Tibial artery (tissue), 4 donors: ENCODE results near the gene SMAD3.

Experiments
- DNase-seq, 2 donors: peaks; one replicate each; pipeline ENCODE4 v3.0.0-alpha.2; 2019
- H3K27ac ChIP-seq, 2 donors: fragments of 200-600 bp; sonication (generic) in 1 of 2; 1 replicate in 1 of 2; 2 replicates in 1 of 2; pipeline ENCODE4 v1.5.1; 2018 to 2019; ENCODE audit warnings: mild to moderate bottlenecking in 1 of 2
- H3K27me3 ChIP-seq, 2 donors: fragments of 200-600 bp; sonication (generic) in 1 of 2; one replicate each; pipeline versions ENCODE4 v1.5.1 to v1.6.0; 2016 to 2019
- H3K36me3 ChIP-seq, 3 donors: fragments of 200-600 bp; sonication (generic) in 2 of 3; one replicate each; pipeline ENCODE4 v1.5.1; 2016 to 2019; ENCODE audit warnings: mild to moderate bottlenecking in 2 of 3
- H3K4me1 ChIP-seq, 4 donors: fragments of 200-600 bp; sonication (generic) in 2 of 4; 1 replicate in 3 of 4; 2 replicates in 1 of 4; pipeline ENCODE4 v1.5.1; 2016 to 2019
- H3K4me3 ChIP-seq, 2 donors: fragments of 200-600 bp; sonication (generic) in 1 of 2; 1 replicate in 1 of 2; 2 replicates in 1 of 2; pipeline ENCODE4 v1.5.1; 2018 to 2019; ENCODE audit warnings: mild to moderate bottlenecking in 2 of 2
- H3K9me3 ChIP-seq, 3 donors: fragments of 200-600 bp; sonication (generic) in 1 of 3; one replicate each; pipeline ENCODE4 v1.5.1; 2016 to 2019
- CTCF ChIP-seq, 2 experiments: fragments of 200-600 bp in 1 of 2; fragments of 450-650 bp in 1 of 2; IDR thresholded peaks; one replicate each; pipeline ENCODE4 v1.5.1; 2017 to 2019; ENCODE audit warnings: antibody characterized with exemption in 2 of 2, mild to moderate bottlenecking in 1 of 2, moderate library complexity in 1 of 2
- intact Hi-C: fragments of 100-400 bp; cut with DNase I; formaldehyde crosslinking; loops from one replicate; pipeline ENCODE4 v1.15.0; 2023; ENCODE audit warnings: low total_unique reads

Gene SMAD3

GRCh38 chr15:67138891-67139855 is 73.8 kb downstream of the SMAD3 start:
- Histone ChIP-seq H3K27ac (peak overlapping the region in 1 of 2 donors; percentile 29), H3K9me3 (no peaks in the 10 kb centered on the region), H3K4me1 (peaks cover 0 to 88% (median 57%) of the 10 kb centered on the region in 4 donors), H3K27me3 (no peaks in the 10 kb centered on the region), H3K36me3 (no peaks in the 10 kb centered on the region), H3K4me3 (peak overlapping the region in 1 of 2 donors; percentile 1)
- no peak for TF ChIP-seq CTCF (IDR thresholded peaks at IDR 0.05)
- DNase-seq = peak in 1 of 2 donors; percentile 32
- intact Hi-C loops = no loop called here

GRCh38 chr15:67140078-67140833 is 74.9 kb downstream of the SMAD3 start:
- H3K4me1 ChIP-seq = peaks cover 0 to 77% (median 49%) of the 10 kb centered on the region in 4 donors
- intact Hi-C loops = no loop called here
- H3K9me3 ChIP-seq = no peaks in the 10 kb centered on the region
- no peaks in the 10 kb centered on the region for H3K27me3 ChIP-seq
- no peak overlapping the region for H3K4me3 ChIP-seq
- no peak for TF ChIP-seq CTCF (IDR thresholded peaks at IDR 0.05)
- H3K36me3 ChIP-seq = no peaks in the 10 kb centered on the region
- H3K27ac ChIP-seq = no peak overlapping the region
- DNase-seq = peak in 1 of 2 donors; percentile 35

- no peak overlapping the region for H3K27ac ChIP-seq
- peaks cover 0 to 79% (median 47%) of the 10 kb centered on the region in 4 donors for H3K4me1 ChIP-seq
- peak in 1 of 2 donors; percentile 19 for DNase-seq
- H3K36me3 ChIP-seq = no peaks in the 10 kb centered on the region
- no peak for TF ChIP-seq CTCF (IDR thresholded peaks at IDR 0.05)
- H3K27me3 ChIP-seq = no peaks in the 10 kb centered on the region
- no peaks in the 10 kb centered on the region for H3K9me3 ChIP-seq
- no peak overlapping the region for H3K4me3 ChIP-seq
- intact Hi-C loops = no loop called here
Measured at GRCh38 chr15:67142092-67142766, 76.8 kb downstream of the SMAD3 start.

- TF ChIP-seq CTCF (IDR thresholded peaks at IDR 0.05) = no peak
- intact Hi-C loops = no loop called here
- H3K4me1 ChIP-seq = peaks cover 0 to 82% (median 48%) of the 10 kb centered on the region in 4 donors
Measured at GRCh38 chr15:67142767-67143100, 77.3 kb downstream of the SMAD3 start.

GRCh38 chr15:67143646-67144045 is 78.2 kb downstream of the SMAD3 start:
- intact Hi-C loops = no loop called here
- H3K9me3 ChIP-seq = no peaks in the 10 kb centered on the region
- no peak overlapping the region for H3K4me3 ChIP-seq
- no peak for TF ChIP-seq CTCF (IDR thresholded peaks at IDR 0.05)
- no peaks in the 10 kb centered on the region for H3K36me3 ChIP-seq
- DNase-seq = peak in 1 of 2 donors; percentile 10
- no peak overlapping the region for H3K27ac ChIP-seq
- H3K4me1 ChIP-seq = peaks cover 0 to 82% (median 49%) of the 10 kb centered on the region in 4 donors
- no peaks in the 10 kb centered on the region for H3K27me3 ChIP-seq

More at GRCh38 chr15:67142767-67143100, 77.3 kb downstream of the SMAD3 start:
- Histone ChIP-seq H3K27ac (no peak overlapping the region), H3K9me3 (no peaks in the 10 kb centered on the region), H3K4me3 (no peak overlapping the region), H3K36me3 (no peaks in the 10 kb centered on the region), H3K27me3 (no peaks in the 10 kb centered on the region)
- DNase-seq = peak in 1 of 2 donors; percentile 69
